ENCODE measurements around the gene TSPAN19.

Gene TSPAN19

DNA sequence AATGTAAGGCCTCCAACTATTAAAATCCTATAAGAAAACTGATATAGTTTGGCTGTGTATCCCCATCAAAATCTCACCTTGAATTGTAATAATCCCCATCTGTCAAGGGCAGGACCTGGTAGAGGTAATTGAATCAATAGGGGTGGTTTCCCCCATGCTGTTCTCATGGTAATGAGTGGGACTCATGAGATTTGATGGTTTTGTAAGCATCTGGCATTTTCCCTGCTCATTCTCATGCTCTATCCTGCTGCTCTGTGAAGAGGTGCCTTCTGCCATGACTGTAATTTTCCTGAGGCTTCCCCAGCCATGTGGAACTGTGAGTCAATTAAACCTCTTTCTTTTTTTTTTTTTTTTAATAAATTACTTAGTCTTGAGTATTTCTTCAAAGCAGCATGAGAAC is 31.9 kb downstream of the TSPAN19 start:
- no peak for DNase-seq
- intact Hi-C loops (cut with DNase I), result no loop called here

DNA sequence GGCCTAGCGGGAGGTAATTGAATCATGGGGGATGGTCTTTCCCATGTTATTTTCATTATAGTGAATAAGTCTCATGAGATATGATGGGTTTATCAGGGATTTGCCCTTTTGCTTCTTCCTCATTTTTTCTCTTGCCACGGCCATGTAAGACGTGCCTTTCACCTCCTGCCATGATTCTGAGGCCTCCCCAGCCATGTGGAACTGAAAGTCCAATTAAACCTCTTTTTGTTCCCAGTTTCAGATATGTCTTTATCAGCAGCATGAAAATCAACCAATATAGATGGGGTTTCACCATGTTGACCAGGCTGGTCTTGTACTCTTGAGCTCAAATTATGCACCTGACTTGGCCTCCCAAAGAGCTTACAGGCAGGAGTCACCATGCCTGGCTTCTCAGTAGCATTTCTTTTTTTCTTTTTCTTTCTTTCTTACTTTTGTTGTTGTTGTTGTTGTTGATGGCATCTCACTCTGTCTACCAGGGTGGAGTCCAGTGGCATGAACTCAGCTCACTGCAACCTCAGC is 33.2 kb downstream of the TSPAN19 start:
- no peak for DNase-seq
- intact Hi-C loops (cut with DNase I), result no loop called here

DNA sequence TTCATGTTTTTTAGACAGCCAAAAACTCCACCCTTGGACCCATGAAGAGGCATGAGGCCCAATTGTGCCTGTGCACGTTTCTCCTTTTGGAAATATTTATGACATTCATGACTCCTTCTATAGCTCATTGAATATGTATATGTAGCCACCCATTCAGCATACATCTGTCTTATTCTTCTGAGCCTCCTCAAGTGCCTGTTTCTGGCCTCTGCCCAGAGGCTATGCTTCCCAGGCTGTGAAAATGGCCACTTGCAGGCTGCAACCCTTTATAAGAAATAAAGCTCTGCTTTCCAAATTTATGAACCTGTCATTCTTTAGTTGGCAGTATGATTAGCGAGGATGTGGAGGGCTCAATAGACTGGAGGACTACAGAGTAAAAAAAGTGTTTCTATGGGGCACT is 35.3 kb downstream of the TSPAN19 start:
- intact Hi-C loops (cut with DNase I), result no loop called here
- DNase-seq, result no peak

DNA sequence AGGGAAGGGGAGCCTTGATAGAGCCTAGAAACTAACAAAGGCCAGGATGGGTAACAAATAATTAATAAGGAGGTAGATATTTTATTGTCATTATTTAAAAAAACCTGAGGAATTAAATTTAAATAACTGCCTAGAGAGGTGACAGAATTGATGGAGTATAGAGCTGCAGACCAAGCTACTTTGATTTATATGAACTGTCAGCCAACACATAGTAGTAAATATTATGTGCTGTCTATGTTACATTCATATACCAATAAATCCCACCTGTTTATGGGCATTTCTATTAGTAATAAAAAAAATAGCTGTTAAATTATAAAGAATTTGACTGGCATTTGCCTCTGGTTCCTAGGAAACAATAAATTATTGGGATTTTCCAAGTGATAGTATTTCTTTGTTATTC is 37.7 kb downstream of the TSPAN19 start:
- intact Hi-C loops (cut with DNase I), result no loop called here
- no peak for DNase-seq

DNA sequence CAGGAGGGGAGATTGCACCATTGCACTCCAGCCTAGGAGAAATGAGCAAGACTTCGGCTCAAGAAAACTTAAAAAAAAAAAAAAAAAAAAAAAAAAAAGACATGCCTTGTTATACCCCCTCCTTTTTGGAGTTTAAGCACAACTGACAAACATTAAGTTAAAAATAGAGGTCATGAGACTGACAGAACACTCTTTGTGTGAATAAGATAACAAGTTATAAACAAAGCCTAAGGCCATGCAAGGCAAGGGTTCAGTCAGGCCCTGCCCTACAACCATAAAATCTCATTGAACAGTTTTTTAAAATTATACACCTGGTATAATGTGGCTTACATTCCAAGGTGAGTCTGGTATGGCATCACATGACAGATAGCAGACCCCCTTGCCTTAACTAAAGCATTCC is 39.3 kb downstream of the TSPAN19 start:
- intact Hi-C loops (cut with DNase I), result no loop called here
- no peak for DNase-seq

DNA sequence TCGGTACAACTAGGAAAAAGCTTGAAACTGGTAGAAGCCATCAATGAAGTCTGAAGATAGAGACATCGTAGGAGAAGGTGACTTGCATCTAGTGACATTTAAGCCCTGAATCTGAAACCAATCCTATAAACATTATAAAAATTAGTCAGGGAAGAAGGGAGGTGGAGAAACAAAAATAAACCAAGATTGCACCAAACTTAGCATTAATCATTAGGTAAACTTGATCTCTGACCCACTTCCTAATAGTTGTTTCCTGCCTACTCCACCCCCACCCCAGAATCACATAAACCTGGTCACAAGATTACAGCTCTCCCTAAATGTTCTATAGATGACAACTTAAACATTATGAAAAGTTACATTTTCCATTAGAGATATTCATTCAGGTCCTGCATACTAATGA is 40.4 kb downstream of the TSPAN19 start:
- DNase-seq, result no peak
- intact Hi-C loops (cut with DNase I), result no loop called here

DNA sequence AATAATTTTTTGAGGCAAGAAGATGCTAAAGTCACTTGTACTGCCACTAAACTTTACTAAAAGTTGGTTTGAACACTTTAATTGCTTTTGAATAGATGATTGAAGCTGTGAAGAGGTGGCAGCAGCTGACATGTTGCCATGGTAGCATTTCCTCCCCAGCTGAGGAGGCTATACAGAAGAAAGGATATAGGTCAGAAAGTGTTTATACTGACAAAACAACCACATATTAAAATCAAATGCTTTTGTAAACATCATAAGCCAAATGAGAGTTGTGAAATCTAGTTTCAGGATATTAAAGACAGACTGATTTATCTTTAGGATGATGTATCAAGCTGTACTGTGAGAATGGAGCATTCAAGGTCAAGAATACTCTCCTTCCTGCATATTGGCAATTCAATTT is 41.7 kb downstream of the TSPAN19 start:
- DNase-seq, result no peak
- intact Hi-C loops (cut with DNase I), result no loop called here

DNA sequence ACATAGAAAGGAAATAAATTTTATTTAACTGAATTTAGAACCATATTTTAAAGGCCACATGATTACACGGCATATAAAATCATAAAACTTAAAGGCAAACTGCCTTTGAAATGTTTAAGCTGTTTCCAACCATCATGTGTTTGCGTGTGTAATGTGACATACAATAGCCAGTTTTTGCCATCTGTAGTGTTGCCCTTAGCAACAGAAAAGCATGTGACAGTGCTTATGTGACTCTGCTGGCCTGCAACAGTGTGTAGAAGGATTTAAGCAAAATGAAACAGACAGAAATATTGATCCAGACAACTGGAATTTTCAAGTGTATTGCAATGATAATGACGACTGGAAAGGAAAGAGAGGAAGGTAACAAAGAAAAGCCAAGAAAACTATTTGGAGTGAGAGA is 49.5 kb downstream of the TSPAN19 start:
- intact Hi-C loops (cut with DNase I), result no loop called here
- no peak for DNase-seq

DNA sequence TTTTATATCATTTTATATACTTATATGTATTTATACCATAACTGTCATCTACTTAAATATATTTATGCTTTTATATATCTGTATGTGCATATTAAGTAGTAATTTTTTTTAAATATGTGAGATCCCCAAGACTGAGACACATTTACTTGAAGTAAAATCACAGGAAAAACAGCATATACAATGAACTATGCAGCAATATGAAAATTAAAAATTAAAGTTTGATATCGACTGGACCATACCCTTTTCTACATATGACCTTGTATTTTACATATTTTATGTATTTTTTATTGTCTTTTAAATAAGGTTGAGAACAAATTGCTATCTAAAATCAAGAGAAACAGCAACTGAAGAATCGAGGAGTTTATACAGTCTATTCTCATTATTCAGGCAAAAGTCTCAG is 50.0 kb downstream of the TSPAN19 start:
- DNase-seq, result no peak
- intact Hi-C loops (cut with DNase I), result no loop called here

DNA sequence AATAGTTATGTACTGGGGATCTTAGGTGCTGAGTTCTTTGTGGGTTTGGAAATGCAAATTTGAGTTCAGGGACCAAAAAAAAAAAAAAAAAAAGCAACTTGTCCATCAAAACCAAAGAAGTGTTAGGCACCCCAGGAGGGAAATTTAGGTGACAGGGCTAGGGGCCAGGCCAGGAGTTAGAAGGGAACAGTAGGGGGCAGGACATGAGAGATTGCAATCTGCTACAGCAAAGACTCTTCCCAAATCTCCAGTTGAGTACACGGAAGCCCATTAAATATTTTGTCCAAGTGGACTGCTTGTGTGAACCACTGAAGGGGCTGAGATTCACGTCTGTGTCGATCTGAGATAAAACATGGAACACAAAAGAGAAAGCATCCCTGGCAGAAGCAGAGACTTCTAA is 52.8 kb downstream of the TSPAN19 start:
- intact Hi-C loops (cut with DNase I), result no loop called here
- DNase-seq, result no peak

DNA sequence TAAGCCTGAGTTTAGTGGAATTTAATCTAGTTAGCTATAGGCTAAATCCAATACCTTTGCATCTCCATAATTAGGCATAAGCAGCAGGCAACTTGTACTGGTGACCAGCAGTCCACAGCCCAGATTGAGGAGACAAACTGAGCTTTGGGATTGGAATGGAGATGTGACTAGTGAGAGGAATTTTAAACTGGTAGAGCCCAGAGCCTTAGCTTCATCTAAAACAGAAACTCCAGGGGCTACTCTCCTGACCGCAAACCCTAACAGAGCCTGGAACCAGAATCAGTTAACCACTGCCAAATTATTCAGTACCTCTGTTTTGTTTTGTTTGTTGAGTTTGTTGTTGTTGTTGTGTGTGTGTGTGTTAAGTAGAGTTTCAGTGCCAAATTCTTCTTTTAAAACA is 53.2 kb downstream of the TSPAN19 start:
- DNase-seq, result no peak

DNA sequence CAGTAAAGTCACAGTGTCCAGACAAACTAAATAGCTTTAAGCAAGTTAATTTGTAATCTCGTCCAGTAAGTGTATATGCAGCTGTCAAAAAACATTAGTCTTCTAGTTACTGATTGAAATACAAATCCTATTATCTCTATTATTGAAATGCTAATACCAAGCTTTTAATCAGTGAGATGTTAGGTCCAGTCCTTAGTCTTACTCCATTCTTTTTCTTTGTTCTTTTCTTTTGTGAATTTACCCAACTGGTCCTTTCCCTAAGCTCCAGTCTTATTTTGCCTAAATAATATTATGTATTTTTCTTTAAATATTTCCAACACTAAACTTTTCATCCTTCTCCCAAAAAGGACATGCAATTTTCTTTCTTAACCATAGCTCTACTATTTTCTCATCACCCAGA is 57.2 kb downstream of the TSPAN19 start:
- intact Hi-C loops (cut with DNase I), result no loop called here
- DNase-seq, result no peak

More for the DNA sequence above, 53.2 kb downstream of the TSPAN19 start:
- intact Hi-C loops (cut with DNase I), result no loop called here

DNA sequence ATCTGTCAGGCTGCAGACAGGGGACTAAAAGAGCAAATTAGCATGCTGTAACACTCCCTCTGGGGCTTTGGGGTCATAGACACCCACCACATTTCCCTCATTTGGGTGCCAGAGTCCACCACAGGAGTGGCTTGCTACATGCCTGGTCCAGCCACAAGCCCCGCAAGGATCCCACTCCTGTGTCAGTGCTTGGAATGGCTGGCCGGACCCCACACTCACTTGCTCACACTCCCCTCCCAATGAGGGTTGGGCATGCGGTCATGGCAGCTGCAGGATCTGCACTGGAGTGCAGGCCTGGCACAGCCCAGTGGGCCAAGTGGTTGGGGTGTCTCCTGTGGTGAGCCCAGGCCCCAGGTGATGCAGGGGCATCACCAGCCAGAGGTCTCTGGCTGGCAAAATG is 59.9 kb downstream of the TSPAN19 start:
- intact Hi-C loops (cut with DNase I), result no loop called here
- DNase-seq, result peak in 2 of 10 donors; percentile 72 to 77

DNA sequence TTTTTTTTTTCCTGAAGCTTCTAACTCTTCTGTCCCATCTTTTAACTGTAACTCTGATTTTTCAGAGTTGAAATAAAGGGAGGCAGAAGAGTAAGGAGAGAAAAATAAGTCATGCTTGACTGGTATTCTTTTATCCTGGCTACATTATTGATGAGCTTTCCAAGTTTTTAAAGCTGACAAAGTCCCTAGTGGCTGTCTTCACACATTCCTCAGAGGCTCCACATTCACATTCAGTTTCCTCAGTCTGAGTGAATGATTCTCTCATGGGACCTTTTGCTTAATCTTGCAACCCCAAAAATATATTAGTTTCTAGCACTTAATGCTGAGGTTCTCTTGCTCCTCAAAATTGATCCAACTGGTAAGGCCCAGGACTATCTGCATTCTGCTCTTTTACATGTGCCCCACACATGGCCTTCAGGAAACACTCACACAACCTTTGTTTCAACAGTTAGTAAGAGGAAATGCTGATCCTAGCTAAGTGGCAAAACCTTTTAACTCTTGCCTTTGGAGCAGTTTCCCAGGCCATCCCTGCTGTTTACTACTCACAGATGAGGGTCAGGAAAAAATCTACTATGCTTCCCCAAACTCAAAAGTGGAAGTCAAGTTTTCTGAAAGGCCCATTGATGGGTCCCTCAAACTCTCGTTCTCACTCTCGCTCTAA is 61.8 kb downstream of the TSPAN19 start:
- intact Hi-C loops (cut with DNase I), result no loop called here
- no peak for DNase-seq

DNA sequence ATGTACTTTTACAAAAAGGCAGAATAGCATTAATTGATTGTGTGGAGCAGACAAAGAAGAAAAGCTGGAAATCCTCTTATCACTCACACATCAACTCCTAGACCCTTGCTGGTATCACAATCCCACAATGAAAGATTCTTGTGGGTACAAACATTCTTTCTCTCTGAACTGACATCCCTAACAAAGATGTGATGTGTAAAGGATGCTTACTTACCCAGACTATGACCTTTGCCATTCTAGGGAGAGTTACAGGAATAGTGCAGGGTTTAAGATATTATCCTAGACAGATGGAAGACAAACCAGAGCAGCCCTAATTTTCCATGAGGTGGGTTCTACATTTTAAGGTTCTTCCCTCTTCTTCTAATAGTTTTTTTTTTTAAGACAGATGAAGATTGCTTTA is 63.1 kb downstream of the TSPAN19 start:
- intact Hi-C loops (cut with DNase I), result no loop called here
- no peak for DNase-seq

DNA sequence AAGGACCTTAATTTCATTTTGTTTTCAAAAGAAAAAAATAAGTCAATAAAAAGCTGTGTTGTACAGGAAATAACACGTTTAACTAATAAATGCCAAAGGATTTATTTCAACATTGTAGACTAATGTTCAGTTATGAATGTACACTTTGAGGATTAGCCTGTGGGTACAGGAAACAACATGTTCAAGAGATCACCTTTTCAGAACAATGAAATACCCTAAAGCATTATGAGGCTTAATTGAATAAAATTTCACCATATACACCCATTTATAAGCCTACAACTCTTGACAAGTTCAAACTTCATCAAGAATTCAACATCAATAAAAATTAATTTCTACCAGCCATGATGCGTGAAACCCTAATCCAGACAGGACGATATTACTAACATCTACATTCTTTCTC is 66.9 kb downstream of the TSPAN19 start:
- intact Hi-C loops (cut with DNase I), result no loop called here
- DNase-seq, result no peak

Measured in posterior cingulate gyrus (tissue), 11 donors.